RWPE1 (cell line): Measurements from ENCODE around the gene IL17RA.

Experiments
- CTCF ChIA-PET: fragments of 350-600 bp; sonication (Branson Sonifier 250); formaldehyde crosslinking; extraction: SDS; loops from one replicate; lab custom pipeline; 2021; lab: Yijun Ruan, JAX
- POLR2A ChIA-PET: fragments of 400-600 bp; formaldehyde crosslinking; extraction: SDS; loops from one replicate; lab custom pipeline; 2020; ENCODE audit warnings: antibody characterized with exemption; ENCODE audit not compliant: low non-redundant PET; lab: Yijun Ruan, JAX
- DNase-seq: peaks from one replicate; pipeline ENCODE4 v3.0.0; 2012; ENCODE audit warnings: low spot score
- H3K27ac ChIP-seq: fragments of 450-650 bp; 2 replicates; pipeline ENCODE4 v1.5.1; 2017
- TF ChIP-seq, protein P1 (sequence below): fragments of 450-650 bp; conservative IDR thresholded peaks from 2 replicates; pipeline ENCODE4 v1.5.1; 2017; ENCODE audit warnings: low read depth, mild to moderate bottlenecking

Gene IL17RA

GRCh38 chr22:17083255-17083654, 1.5 kb upstream of the IL17RA start:
- ChIA-PET POLR2A (no interaction called here), CTCF (no interaction called here)
- no peak overlapping the region for H3K27ac ChIP-seq
- DNase-seq: no peak
- TF ChIP-seq, protein P1, sequence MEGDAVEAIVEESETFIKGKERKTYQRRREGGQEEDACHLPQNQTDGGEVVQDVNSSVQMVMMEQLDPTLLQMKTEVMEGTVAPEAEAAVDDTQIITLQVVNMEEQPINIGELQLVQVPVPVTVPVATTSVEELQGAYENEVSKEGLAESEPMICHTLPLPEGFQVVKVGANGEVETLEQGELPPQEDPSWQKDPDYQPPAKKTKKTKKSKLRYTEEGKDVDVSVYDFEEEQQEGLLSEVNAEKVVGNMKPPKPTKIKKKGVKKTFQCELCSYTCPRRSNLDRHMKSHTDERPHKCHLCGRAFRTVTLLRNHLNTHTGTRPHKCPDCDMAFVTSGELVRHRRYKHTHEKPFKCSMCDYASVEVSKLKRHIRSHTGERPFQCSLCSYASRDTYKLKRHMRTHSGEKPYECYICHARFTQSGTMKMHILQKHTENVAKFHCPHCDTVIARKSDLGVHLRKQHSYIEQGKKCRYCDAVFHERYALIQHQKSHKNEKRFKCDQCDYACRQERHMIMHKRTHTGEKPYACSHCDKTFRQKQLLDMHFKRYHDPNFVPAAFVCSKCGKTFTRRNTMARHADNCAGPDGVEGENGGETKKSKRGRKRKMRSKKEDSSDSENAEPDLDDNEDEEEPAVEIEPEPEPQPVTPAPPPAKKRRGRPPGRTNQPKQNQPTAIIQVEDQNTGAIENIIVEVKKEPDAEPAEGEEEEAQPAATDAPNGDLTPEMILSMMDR: no peak

DNA sequence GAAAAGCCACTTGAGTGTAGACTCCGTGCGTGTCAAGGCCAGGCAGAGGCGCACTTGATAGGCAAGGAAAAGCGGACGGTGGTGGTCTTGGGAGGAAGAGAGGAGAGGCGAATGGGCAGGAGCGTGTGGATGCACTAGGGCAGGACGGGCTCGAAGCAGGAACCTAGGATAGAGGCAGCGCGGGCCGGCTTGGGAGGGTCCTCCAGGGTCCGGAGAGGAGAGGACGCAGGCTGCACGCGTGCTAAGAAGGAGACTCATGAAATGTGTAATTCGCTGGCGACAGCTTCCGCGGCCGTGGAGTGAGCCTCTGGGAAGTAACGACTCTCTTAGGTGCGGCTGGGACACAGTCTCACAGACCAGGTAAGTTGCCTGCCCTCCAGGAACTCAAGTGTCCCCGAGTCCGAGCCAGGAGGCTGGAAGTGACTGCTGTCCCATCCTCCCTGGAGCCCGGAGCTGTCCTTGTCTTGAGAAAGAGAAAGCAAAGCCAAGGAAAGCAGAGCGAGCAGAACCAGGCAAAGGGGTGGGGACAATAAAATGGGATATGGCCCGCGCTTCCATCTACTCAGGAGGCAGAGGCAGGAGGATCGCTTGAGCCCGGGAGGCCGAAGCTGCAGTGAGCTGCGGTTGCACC, 874 bp upstream of the IL17RA start:
- ChIA-PET CTCF (no interaction called here), POLR2A (no interaction called here)
- H3K27ac ChIP-seq: peak overlapping the region; percentile 81
- TF ChIP-seq, protein P1: no peak
- DNase-seq: no peak

DNA sequence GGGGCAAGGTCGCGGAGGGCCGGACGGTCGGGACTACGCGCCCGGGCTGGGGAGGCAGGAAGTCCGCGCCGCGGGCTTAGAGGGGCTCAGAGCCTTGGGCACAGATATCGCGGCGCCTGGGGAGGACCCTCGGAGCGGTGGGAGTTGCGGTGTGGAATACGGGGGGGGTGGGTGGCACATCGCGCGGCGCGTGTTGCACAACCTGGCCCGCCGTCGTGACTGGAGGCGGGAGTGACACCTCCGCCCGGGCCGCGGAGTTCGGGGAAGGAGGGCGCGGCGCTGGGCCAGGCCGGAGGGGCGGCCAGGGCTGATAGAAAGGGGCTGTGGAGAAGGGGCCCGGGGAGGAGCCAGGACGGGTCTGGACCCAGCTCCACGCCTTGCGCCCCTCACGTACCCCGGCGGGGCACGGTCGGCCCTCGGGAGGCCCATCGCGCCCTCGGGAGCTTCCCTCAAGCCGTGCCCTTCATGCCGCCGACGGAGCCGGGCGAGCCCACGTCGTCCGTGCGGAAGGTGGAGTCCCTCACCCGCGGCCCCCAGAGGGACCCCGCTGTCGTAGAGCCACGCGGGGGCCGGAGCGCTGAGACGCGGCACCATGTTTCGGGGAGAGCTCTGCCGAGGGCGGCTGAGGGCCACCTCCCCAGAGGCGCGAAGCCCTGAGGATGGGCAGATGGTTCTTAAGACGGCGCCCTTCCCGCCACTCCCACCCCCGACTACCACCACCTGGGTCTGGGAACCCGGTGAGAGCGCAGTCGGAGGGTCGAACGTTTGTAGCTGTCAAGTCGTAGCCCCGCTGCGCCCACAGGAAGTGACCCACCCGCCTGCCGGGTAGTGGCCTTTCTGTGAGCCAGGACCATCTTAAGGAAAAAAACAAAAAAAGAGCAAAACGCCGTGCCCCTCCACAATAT, 729 bp downstream of the IL17RA start:
- no peak for DNase-seq
- TF ChIP-seq, protein P1: no peak
- ChIA-PET POLR2A (no interaction called here), CTCF (no interaction called here)
- peak overlapping the region; percentile 81 for H3K27ac ChIP-seq

DNA sequence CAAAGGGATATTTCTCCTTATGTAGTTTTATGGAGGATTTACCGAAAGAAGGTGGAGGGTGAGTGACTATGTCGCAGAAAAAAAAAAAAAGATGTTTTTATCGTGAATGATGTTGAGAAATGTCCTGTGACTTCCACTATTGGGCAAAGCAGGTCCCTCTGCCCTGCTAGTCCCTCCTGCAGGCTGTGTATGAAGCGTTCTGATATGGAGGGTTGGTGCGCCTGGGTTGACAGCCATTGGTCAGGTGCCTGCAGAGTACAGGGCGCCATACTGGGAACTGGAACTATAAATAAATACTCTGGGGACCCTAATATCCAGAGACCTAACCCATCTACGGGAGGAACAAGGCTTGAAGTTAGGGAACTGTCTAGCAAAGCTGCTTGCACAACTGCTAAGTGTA, 1.5 kb downstream of the IL17RA start:
- DNase-seq: no peak

GRCh38 chr22:17086788-17087497, 2.1 kb downstream of the IL17RA start:
- POLR2A ChIA-PET: no interaction called here
- CTCF ChIA-PET: no interaction called here
- no peak for DNase-seq

More for the DNA sequence above, 1.5 kb downstream of the IL17RA start:
- no peak overlapping the region for H3K27ac ChIP-seq
- TF ChIP-seq, protein P1: no peak
- POLR2A ChIA-PET: no interaction called here
- CTCF ChIA-PET: no interaction called here

More at GRCh38 chr22:17086788-17087497, 2.1 kb downstream of the IL17RA start:
- no peak overlapping the region for H3K27ac ChIP-seq
- TF ChIP-seq, protein P1: no peak
